HG02798 (cell line): ENCODE results near the gene WEE1.
A peak's percentile ranks its signal among the peaks of the same experiment; 100 is the strongest.
"Not testable (repeated sequence)": the region's sequence is repeated elsewhere in the genome, so short reads cannot be mapped to it uniquely, and the experiment has no call there.

ENCODE experiments used
- ATAC-seq: cut with Tn5 transposase; IDR thresholded peaks from one replicate; pipeline ENCODE4 v1.9.1; 2021; ENCODE audit warnings: mild to moderate bottlenecking; ENCODE audit not compliant: unreplicated experiment, poor library complexity

Gene WEE1

GRCh38 chr11:9573052-9573774 is at the start of gene WEE1:
Gene WEE1, plus strand, starts transcription at chr11:9573670. Its CDS starts 264 bp downstream, at chr11:9573934.
- ATAC-seq = peak; percentile 89

GRCh38 chr11:9524001-9524400 is 49.5 kb upstream of the WEE1 start:
- ATAC-seq = no peak

GRCh38 chr11:9525116-9525515 is 48.4 kb upstream of the WEE1 start:
- no peak for ATAC-seq

DNA sequence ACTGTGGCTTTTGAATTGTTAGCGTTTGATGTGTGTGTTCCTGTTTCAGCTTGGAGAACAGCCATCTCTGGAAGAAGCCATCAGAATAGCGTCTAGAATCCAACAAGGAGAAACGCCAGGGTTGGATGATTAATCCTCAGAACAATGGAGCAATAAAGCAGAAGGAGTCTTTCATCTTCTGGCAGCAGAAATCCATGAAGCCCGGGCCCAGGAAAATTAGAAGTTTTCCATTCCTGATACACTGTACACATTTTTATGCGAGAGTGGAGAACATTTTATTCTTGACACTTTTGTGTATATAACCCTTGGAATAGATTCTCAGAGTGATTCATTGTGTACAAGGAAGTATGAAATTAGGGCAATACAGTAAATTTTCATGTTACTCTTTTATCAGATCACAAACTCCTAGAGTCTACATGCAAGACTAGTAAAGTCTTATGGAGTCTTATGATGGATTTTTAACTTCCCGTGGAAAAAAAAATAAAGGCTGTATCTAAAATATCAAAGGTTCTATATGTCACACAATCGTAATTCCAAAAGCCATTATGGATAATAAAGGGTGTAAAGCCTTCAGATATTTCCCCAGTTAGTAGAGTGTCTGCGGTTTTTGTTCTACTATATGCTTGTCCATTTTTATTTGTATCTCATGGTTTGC is 45.9 kb upstream of the WEE1 start:
- ATAC-seq = no peak

- no peak for ATAC-seq
Measured at GRCh38 chr11:9528136-9528501, 45.4 kb upstream of the WEE1 start.

DNA sequence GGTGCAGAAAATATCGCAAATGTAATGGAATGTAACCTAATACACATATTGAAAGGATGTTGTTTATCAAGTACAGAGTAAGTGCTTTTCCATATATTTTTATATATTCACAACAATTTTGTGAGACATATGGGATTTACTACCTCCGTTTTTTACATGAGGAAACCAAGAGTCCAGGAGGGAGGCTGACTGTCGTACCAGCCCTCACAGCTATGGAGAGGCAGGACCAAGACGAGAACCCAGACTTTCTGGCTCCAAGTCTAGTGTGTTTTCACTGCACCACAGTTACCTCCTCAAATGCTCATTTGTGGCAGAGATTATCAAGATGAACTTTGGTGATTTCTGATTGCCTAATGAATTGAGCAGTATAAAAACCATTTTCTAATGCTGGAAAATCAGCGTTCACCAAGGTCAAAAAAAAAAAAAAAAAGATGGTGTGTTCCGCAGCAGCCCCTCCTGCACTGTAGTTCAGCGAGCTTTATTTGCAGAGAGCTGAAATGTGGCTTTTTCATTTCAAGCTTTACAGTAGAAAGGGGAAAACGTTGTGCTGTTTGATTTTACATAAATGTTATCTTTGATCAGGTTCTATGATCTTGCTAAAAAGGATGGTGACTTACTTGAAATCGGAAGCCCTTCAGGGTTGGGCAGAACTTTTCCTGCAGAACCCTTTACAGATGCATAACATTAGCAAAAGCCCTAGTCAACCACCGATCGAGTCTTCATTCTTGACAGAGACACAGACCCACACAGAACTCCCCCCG is 44.7 kb upstream of the WEE1 start:
- ATAC-seq = no peak

- ATAC-seq = no peak
Measured at GRCh38 chr11:9529334-9529650, 44.2 kb upstream of the WEE1 start.

- ATAC-seq = no peak
Measured at GRCh38 chr11:9530020-9530621, 43.3 kb upstream of the WEE1 start.

- ATAC-seq = no peak
Measured at GRCh38 chr11:9530901-9531625, 42.4 kb upstream of the WEE1 start.

DNA sequence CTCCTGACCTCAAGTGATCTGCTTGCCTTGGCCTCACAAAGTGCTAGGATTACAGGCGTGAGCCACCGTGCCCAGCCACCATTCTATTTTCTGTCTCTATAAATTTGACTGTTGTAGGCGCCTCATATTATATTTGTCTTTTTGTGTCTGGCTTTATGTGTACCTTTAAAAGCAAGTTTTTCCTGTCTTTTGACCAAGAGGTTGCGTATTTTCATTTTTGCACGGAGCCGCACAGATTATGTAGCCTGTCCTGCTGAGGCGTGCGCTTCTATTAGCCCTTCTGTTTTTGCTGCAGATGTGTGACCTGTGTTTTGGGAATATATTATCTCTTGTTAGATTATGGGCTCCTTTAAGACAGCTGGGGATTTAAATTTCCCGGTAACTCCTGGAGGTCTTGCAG is 40.4 kb upstream of the WEE1 start:
- no peak for ATAC-seq

DNA sequence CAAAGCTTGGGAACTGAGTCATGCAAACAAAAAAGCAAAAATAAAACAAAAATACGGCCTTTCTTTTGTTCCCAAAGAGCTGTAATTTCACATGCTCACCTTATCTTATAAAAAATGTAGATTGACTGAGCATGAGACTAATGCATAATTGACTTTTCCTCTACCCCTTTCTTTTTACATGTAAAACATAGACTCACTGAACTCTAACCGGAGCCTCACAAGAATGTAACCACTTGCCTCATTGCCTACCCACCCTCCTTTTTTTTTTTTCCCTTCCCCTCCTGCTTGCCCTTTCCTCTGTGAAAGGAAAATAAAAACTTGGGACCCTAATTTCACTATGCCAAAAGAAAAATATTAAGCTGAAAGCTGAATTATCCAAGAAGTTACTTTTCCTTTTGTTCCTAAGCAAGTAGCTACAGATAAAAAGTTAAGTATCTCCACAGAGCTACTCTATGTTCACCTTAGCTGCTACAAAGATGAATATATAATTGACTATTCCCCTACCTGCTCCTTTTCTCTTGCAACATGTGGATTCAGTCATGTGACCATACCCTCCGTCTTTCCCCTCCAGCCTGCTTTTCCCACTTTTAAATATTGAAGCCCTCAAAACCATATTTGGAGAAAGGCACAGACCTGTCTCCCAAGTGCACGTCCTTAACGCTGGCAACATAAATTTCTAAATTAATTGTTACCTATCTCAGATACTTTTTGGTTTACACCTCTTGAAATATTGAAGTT is 39.6 kb upstream of the WEE1 start:
- no peak for ATAC-seq

DNA sequence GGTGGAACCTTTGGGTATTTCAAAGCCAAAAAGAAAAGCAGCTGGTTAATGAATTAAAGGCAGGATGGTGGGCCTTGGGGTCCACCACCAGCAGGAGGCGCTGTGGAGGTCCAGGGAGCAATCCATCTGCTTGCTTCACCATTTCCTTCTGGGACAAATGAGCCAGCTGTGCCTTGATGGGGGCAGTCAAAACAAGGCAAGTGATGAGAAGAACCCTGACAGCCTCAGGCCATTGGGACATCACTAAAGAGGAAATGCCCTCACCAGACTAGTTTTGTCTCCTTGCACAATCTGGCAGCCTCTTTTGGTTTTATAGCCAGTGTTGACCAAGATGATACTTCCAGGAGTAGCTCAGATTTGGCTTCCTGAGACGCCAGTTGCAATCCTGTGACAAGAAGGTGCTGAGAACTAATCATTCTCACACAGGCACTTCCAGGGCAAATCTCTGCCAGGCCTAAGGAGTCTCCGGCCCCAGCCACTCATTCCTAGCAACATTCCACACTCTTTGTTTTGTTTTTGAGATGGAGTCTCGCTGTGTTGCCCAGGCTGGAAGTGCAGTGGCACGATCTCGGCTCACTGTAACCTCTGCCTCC is 38.2 kb upstream of the WEE1 start:
- ATAC-seq = peak; percentile 60

GRCh38 chr11:9538548-9538947 is 34.9 kb upstream of the WEE1 start:
- ATAC-seq = no peak

- ATAC-seq = not testable (repeated sequence)
Measured at GRCh38 chr11:9549216-9549615, 24.3 kb upstream of the WEE1 start.

DNA sequence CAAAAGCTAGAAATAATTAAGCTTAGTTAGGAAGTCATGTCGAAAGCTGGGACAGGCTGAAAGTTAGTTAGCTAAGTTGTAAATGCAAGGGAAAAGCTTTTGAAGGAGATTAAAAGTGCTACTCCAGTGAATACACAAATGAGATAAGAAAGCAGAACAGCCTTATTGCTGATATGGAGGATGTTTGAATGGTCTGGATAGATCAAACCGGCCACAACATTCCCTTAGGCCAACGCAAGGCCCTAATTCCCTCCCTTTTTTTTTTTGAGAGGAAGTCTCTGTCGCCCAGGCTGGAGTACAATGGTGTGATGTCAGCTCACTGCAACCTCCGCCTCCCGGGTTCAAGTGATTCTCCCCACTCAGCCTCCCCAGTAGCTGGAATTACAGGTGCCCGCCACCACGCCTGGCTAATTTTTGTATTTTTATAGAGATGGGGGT is 23.3 kb upstream of the WEE1 start:
- ATAC-seq = no peak

- ATAC-seq = no peak
Measured at GRCh38 chr11:9561279-9561982, 12.0 kb upstream of the WEE1 start.

- no peak for ATAC-seq
Measured at GRCh38 chr11:9562716-9563115, 10.8 kb upstream of the WEE1 start.

DNA sequence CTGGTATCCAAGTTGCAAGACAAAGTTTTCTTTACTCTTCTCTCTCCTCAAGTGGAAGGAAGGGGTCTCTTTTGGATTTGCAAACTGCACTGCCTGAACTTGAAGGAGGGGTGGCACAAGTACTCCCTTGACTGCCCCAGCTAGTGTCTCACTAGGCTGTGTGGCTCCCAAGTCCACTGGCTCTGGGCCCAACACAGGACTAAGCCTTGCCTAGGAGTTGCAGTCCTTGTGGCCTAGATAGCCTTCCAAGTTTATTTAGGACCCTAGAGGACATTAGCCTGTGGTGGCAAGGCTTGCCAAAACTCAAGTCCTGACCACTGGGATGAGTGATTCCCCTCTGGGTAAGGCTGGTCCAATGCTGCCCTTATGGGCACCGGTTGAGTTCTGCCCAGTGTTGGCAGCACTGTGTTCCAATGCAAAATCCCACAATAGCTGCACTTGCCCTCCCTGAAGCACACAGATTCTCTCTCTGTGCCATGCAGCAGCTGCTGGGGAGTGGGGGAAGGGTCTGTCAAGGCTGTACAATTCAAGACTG is 10.2 kb upstream of the WEE1 start:
- no peak for ATAC-seq
